Stimulated activated CD8-positive, alpha-beta memory T cell treated with anti-CD3 and anti-CD28 coated beads, Interleukin-7, amount 100 ng/mL, for 48 hours (primary cell): ENCODE data around the gene TNFAIP8L2.

Experiments
- DNase-seq, 2 donors: peaks; one replicate each; pipeline ENCODE4 v3.0.0-alpha.2; 2020; ENCODE audit warnings: low read depth in 1 of 2; ENCODE audit errors: extremely low read depth in 1 of 2

Gene TNFAIP8L2

DNA sequence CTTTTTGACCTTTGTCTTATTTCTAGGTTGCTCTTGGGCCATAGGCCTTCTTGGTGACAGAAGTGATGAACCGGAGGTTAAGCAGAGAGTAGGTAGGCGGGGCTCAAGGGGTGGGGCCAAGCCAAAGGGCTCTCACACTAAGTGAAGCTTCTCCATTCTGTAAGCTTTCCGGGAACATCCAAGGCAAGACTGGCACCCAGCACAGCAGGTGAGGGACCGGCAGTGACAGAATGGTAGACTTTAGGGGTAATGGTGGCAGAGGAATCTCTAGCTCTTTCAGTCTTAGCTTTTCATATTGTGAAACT lies at the start of gene TNFAIP8L2:
Gene TNFAIP8L2, plus strand, starts transcription at position 135 of the 305 bp plus-strand sequence. CDS start 2,049 bp downstream, outside the sequence.
- peak in 1 of 2 donors; percentile 85 for DNase-seq

GRCh38 chr1:151106894-151107293 lies 49.6 kb upstream of the TNFAIP8L2 start:
- no peak for DNase-seq

GRCh38 chr1:151108331-151108730 lies 48.1 kb upstream of the TNFAIP8L2 start:
- no peak for DNase-seq

GRCh38 chr1:151113877-151114276 lies 42.6 kb upstream of the TNFAIP8L2 start:
- DNase-seq, result no peak

- DNase-seq, result no peak
Observed at GRCh38 chr1:151124763-151125403, 31.6 kb upstream of the TNFAIP8L2 start.

GRCh38 chr1:151128800-151129199 lies 27.6 kb upstream of the TNFAIP8L2 start:
- DNase-seq, result no peak

DNA sequence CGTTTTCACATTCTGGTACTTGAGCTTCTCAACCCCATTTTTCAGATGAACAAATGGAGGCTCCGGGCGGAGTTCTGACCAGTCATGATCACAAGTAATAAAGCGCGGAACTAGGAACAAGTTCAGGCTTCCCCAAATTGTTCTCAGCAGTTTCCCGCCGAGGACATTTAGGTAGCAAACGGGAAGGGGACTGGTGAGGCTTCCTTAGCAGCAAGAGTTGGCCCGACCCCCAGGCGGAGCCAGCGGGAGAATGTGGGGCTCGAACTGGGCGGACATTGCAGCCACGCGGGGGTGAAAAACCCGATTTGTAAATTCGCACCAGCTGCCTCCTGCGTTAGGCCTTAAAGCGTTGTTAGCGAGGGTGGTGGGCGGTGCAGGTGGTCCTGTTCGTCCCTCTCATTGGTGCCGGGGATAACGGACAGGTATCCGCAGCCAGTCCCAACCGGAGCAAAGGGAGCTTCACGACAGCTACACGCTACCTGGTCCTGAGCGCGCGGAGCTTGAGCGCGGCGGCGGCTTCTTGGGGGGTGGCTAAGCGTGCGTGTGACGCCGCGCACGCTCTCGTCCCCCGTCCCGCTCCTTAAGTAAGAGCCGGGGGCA lies 25.4 kb upstream of the TNFAIP8L2 start:
- DNase-seq, result peak; percentile 70 to 90

GRCh38 chr1:151131701-151132334 lies 24.6 kb upstream of the TNFAIP8L2 start:
- no peak for DNase-seq

- DNase-seq, result no peak
Observed at GRCh38 chr1:151132335-151133017, 24.0 kb upstream of the TNFAIP8L2 start.

DNA sequence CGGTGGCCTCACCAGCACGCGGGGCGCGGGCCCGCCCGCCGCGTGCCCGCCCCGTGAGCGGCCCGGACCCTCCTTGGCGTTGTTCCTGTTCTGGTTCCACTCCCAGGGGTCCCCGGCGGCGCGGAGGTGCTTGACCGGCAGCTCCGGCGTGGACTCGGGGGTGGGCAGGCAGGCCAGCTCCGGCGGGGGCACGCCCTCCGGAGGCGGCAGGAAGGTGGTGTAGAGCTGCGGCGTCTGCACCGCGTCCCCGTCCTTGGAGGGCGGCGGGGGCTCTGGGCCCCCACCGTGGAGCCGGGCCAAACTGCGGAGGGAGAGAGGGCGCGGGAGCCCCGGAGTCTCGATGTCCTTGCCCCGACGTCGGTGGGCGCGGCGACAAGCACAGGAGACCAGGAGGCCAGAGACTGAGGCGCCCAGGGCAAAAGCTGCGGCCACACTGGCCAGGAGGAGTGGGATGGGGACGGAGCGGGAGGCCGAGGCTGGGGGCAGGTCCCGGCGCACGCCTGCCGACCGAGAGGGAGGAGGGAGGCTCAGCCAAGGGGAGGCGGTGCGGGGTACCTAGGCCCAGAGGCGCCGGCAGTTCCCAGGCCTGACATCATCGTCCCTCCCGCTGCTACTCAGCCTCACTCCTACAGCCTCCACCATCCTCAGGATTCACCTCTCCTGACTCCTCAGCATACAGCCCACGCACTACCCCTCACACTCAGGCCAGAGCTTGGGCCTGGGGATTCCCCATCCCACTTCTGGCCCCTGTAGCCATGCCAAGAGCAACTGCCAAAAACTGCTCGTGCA lies 23.2 kb upstream of the TNFAIP8L2 start:
- DNase-seq, result no peak

GRCh38 chr1:151134396-151134795 lies 22.1 kb upstream of the TNFAIP8L2 start:
- no peak for DNase-seq

DNA sequence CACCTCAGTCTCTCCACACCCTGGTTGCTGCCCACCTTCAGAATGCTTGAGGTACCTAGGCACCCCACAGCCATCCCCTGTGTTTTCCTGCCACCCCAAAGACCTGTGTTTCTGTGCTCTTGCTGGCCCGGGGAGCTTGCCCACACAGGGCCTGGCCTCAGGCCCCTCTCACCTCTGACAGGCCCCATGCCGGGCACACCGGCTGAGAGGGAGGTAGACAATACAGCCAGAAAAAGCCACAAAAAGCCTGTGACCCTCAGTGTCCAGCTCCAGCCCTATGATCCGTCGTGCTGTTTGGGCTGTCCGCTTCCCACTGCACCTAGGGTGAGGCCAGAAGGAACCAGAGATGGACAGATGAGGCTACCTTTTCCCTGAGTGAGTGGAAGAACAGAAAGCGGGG lies 21.5 kb upstream of the TNFAIP8L2 start:
- no peak for DNase-seq

DNA sequence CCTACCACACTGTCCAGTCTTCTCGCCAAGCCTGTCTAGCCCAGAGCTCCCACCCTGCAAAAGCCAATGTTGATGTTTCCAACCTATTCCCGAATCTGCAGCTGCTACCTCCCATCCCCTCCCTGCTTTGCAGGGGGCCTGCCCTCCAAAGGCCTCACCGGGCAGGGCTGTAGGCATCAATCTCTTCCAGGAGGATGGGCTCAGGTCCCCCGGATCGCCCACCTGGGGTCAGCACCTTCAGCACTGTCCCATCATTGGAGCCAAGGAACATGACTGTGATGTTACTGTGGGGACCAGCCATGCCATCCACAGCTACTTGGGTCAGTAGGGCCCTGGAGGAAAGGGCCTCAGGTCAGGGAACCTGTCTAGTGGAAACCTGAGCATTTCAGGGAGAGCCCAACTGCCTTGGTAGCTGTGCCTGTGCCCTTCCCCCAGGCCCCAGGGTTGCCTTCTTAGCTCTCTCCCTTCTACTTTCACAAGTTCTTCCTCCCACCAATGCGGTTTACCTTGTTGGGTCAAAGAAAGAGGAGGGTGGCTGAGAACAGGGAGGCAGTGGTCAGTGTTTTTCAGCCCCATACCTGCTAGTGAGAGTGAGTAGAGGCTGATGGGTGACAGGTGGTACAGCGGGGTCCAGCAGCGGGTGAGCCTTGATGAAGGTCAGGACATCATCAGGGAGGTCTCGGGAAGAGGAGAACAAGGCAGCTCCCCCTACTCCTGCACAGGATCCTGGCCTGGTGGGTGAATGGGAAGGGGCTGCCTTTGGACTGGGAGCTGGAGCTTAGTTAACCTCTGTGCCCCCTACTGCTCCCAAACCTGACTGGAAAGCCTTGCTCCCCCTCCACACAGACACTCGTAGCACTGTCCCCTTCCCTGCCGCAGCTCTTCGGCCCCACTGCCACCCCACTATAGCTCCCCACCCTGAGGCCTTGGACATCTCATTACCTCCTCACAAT lies 20.7 kb upstream of the TNFAIP8L2 start:
- no peak for DNase-seq

DNA sequence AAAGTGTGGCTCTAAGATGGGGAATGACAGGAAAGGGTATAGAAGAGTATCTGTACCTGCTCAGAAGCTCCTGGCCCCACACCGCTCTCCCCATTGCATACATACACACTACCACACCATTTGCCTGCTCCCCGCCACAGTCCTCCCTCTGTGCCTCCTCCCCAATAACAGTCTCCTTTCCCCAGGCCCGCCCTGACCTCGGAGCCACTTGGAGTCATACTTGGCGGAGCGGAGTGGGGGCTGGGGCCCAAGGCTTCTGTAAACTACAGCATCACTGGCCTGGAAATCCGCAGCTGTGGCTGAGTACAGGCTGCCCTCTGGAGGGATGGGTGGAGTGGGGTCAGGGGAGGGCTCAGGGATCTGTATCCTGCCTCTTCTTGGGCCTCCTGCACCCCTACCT lies 18.7 kb upstream of the TNFAIP8L2 start:
- no peak for DNase-seq

GRCh38 chr1:151142411-151143056 lies 13.9 kb upstream of the TNFAIP8L2 start:
- DNase-seq, result no peak

- DNase-seq, result no peak
Observed at GRCh38 chr1:151143057-151143435, 13.4 kb upstream of the TNFAIP8L2 start.

DNA sequence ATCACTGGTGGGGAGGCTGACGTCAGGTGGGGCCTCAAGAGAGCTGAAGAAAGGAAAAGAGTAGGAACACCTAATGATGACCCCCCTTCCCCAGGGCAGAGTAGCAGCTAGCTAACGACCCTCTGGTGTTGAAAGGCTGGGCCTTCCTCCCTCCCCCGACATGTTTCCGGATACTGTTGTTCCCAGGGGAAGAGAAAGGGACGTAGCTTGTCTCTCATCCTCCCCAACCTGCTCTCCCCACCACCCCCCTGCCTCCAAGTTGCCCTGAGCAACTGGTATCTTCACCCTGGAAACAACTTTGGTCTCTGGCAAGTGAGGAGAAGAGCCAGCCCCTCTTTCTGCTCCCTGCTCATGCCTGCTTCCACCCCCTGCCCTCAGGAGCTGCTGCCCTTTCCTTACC lies 12.5 kb upstream of the TNFAIP8L2 start:
- DNase-seq, result no peak

- DNase-seq, result no peak
Observed at GRCh38 chr1:151144474-151145303, 11.8 kb upstream of the TNFAIP8L2 start.
